Activated CD4-positive, CD25-positive, alpha-beta regulatory T cell treated with anti-CD3 and anti-CD28 coated beads, Interleukin-2, amount 50 U/mL, for 16 hours (primary cell): ENCODE results near the gene RHOG.
"Not testable (repeated sequence)": the region's sequence is repeated elsewhere in the genome, so short reads cannot be mapped to it uniquely, and the experiment has no call there.

ENCODE experiments used
- DNase-seq: peaks from one replicate; pipeline ENCODE4 v3.0.0-alpha.2; 2020; ENCODE audit warnings: low read depth, low spot score

Gene RHOG

GRCh38 chr11:3808861-3809623, 31.7 kb downstream of the RHOG start:
- DNase-seq = no peak

- DNase-seq = no peak
Measured at GRCh38 chr11:3807909-3808860, 32.6 kb downstream of the RHOG start, which contains the start of gene PGAP2. Gene PGAP2, plus strand, starts transcription at chr11:3808560. Its CDS starts 2,700 bp downstream, at chr11:3811260.

GRCh38 chr11:3803726-3804495, 36.8 kb downstream of the RHOG start:
- DNase-seq = no peak

GRCh38 chr11:3802011-3802790, 38.6 kb downstream of the RHOG start:
- DNase-seq = no peak

GRCh38 chr11:3799873-3800272, 40.9 kb downstream of the RHOG start:
- DNase-seq = no peak

GRCh38 chr11:3799143-3799542, 41.6 kb downstream of the RHOG start:
- DNase-seq = no peak

- peak; percentile 99 for DNase-seq
Measured at GRCh38 chr11:3797329-3798090, 43.2 kb downstream of the RHOG start, which contains the start of gene NUP98. Gene NUP98, minus strand, starts transcription at chr11:3797554. Its CDS starts 15,437 bp downstream, at chr11:3782117.

- no peak for DNase-seq
Measured at GRCh38 chr11:3796801-3797328, 43.9 kb downstream of the RHOG start.

- no peak for DNase-seq
Measured at GRCh38 chr11:3796346-3796745, 44.4 kb downstream of the RHOG start.

- no peak for DNase-seq
Measured at GRCh38 chr11:3796002-3796311, 44.8 kb downstream of the RHOG start.

GRCh38 chr11:3795131-3796001, 45.4 kb downstream of the RHOG start:
- no peak for DNase-seq

GRCh38 chr11:3794387-3794786, 46.4 kb downstream of the RHOG start:
- DNase-seq = not testable (repeated sequence)

GRCh38 chr11:3786781-3787428, 53.9 kb downstream of the RHOG start:
- DNase-seq = no peak

- no peak for DNase-seq
Measured at GRCh38 chr11:3783611-3784010, 57.1 kb downstream of the RHOG start.

- DNase-seq = no peak
Measured at GRCh38 chr11:3782963-3783362, 57.8 kb downstream of the RHOG start.

- no peak for DNase-seq
Measured at GRCh38 chr11:3781423-3781822, 59.3 kb downstream of the RHOG start.
